Kidney (tissue), 14 donors: Measurements from ENCODE around the gene NDUFC1. TPM values are rescaled to one million over a fixed set of nuclear protein-coding genes. Genes with fewer than 3 reads are reported as not detected.

Source experiments
- DNase-seq, 5 donors: peaks; one replicate each; pipeline ENCODE4 v3.0.0-alpha.2; 2013 to 2020
- FAIRE-seq: peaks from 2 replicates; lab custom pipeline; 2012; peaks lifted over from hg19 to GRCh38; lab: Jason Lieb, UNC
- H3K27ac ChIP-seq, 2 donors: one replicate each; pipeline ENCODE4 v1.7.0; 2013; ENCODE audit warnings: low read depth in 2 of 2, low read length in 2 of 2, inconsistent platforms in 1 of 2
- H3K27me3 ChIP-seq: one replicate; pipeline ENCODE4 v1.7.1; 2013; ENCODE audit warnings: low read length, inconsistent platforms; ENCODE audit not compliant: control insufficient read depth, insufficient read depth
- H3K36me3 ChIP-seq, 3 donors: one replicate each; pipeline versions ENCODE4 v1.7.0 to v1.7.1; 2013; ENCODE audit warnings: low read length in 3 of 3, control low read depth in 1 of 3, inconsistent platforms in 1 of 3; ENCODE audit not compliant: insufficient read depth in 3 of 3, control insufficient read depth in 2 of 3
- H3K4me1 ChIP-seq, 3 donors: one replicate each; pipeline versions ENCODE4 v1.7.0 to v1.7.1; 2013; ENCODE audit warnings: low read length in 3 of 3, inconsistent platforms in 1 of 3, low read depth in 1 of 3; ENCODE audit not compliant: control insufficient read depth in 2 of 3, insufficient read depth in 2 of 3
- H3K4me3 ChIP-seq, 3 donors: one replicate each; pipeline versions ENCODE4 v1.7.0 to v1.8.1; 2013; ENCODE audit warnings: low read length in 3 of 3, control low read depth in 1 of 3, inconsistent platforms in 1 of 3
- H3K9ac ChIP-seq, 3 donors: one replicate each; pipeline versions ENCODE4 v1.7.0 to v1.7.1; 2013; ENCODE audit warnings: low read length in 3 of 3, control low read depth in 1 of 3, inconsistent platforms in 1 of 3
- H3K9me3 ChIP-seq, 3 donors: one replicate each; pipeline versions ENCODE4 v1.7.0 to v1.7.1; 2013; ENCODE audit warnings: low read length in 3 of 3, control low read depth in 1 of 3, inconsistent platforms in 1 of 3; ENCODE audit not compliant: control insufficient read depth in 2 of 3, insufficient read depth in 1 of 3
- intact Hi-C: fragments of 100-400 bp; cut with DNase I; formaldehyde crosslinking; loops from one replicate; pipeline ENCODE4 v1.11.1; 2022
- polyA plus RNA-seq: library from polyadenylated mRNA; stranded (reverse); fragments of 350-450 nt; fragmentation: Illumina TruSeq; extraction: RNeasy Lipid Tissue Mini Kit (QIAGEN cat#74804); gene quantifications from one replicate; pipeline ENCODE4 v1.2.3, GENCODE V29; 2014; ENCODE audit warnings: low read depth, low replicate concordance; ENCODE audit not compliant: insufficient read depth
- total RNA-seq: library from RNA; stranded (reverse); fragmentation: NEBNext Ultra II Directional; extraction: Animal tissue kit (Norgen Biotek cat#: 25700); gene quantifications from one replicate; pipeline ENCODE4 v1.2.1, GENCODE V29; 2021
- TF ChIP-seq, protein P1 (sequence below): IDR thresholded peaks from 3 replicates; pipeline ENCODE4 v1.5.1; 2012; ENCODE audit warnings: mild to moderate bottlenecking, moderate library complexity, borderline replicate concordance; ENCODE audit not compliant: insufficient read depth; ENCODE audit errors: extremely low read depth
- donor health status: control.
- donor health status: control.
- donor health status: control.
- donor health status: control.
- donor health status: control.
- donor health status: DM: yes; HTN: yes; CAD: no.
- donor health status: Normal renal cell carcinoma (clear cell type).

NDUFC1 gene
- total and polyA plus RNA-seq, 2 donors from 2014 or later: 75.9 to 378 TPM

GRCh38 chr4:139278912-139279759, 23.1 kb downstream of the NDUFC1 start:
- DNase-seq (peak in 4 of 5 donors; percentile 35 to 52 (median 44)), FAIRE-seq (no peak)
- H3K27ac ChIP-seq: no peak overlapping the region
- H3K4me3 ChIP-seq: peak overlapping the region; percentile 23 to 69 (median 60)
- peak overlapping the region in 1 of 3 donors; percentile 0 for H3K9ac ChIP-seq
- peaks cover 0 to 4% (median 0%) of the 10 kb centered on the region in 3 donors for H3K4me1 ChIP-seq
- no peaks in the 10 kb centered on the region for H3K9me3 ChIP-seq
- TF ChIP-seq, protein P1, sequence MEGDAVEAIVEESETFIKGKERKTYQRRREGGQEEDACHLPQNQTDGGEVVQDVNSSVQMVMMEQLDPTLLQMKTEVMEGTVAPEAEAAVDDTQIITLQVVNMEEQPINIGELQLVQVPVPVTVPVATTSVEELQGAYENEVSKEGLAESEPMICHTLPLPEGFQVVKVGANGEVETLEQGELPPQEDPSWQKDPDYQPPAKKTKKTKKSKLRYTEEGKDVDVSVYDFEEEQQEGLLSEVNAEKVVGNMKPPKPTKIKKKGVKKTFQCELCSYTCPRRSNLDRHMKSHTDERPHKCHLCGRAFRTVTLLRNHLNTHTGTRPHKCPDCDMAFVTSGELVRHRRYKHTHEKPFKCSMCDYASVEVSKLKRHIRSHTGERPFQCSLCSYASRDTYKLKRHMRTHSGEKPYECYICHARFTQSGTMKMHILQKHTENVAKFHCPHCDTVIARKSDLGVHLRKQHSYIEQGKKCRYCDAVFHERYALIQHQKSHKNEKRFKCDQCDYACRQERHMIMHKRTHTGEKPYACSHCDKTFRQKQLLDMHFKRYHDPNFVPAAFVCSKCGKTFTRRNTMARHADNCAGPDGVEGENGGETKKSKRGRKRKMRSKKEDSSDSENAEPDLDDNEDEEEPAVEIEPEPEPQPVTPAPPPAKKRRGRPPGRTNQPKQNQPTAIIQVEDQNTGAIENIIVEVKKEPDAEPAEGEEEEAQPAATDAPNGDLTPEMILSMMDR: no peak
- H3K36me3 ChIP-seq: no peaks in the 10 kb centered on the region
- intact Hi-C loops: no loop called here
- peaks cover 21% of the 10 kb centered on the region for H3K27me3 ChIP-seq

DNA sequence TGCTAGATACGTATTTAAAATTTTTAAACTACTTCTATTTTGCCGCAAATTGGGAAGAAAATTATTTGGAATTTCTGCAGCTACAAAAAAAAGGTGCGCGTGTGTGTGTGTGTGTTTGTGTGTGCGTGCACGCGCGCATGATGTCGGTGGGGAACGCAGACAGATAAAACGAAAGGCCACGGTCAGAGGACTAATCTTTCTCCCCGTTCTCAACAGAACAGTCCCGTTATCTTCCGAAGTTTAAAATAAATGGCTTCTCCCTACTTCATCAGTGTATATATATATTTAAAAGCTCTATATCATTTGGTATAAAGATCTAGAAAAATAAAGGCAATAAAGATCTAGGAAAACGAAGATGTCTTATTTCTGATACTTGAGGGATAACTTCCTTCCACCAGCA, 23.8 kb downstream of the NDUFC1 start:
- Histone ChIP-seq H3K4me1 (peaks cover 0 to 4% (median 0%) of the 10 kb centered on the region in 3 donors), H3K9ac (no peak overlapping the region), H3K4me3 (peak overlapping the region in 1 of 3 donors; percentile 69), H3K27ac (no peak overlapping the region), H3K27me3 (peaks cover 21% of the 10 kb centered on the region), H3K36me3 (no peaks in the 10 kb centered on the region), H3K9me3 (no peaks in the 10 kb centered on the region)
- peak in 1 of 5 donors; percentile 13 for DNase-seq
- TF ChIP-seq, protein P1: no peak
- intact Hi-C loops: no loop called here
- no peak for FAIRE-seq

GRCh38 chr4:139275281-139275735, 27.0 kb downstream of the NDUFC1 start:
- DNase-seq (no peak), FAIRE-seq (no peak)
- peaks cover 21% of the 10 kb centered on the region for H3K27me3 ChIP-seq
- H3K36me3 ChIP-seq: no peaks in the 10 kb centered on the region
- H3K9me3 ChIP-seq: no peaks in the 10 kb centered on the region
- H3K9ac ChIP-seq: no peak overlapping the region
- TF ChIP-seq, protein P1: no peak
- peaks cover 0 to 4% (median 0%) of the 10 kb centered on the region in 3 donors for H3K4me1 ChIP-seq
- no peak overlapping the region for H3K4me3 ChIP-seq
- intact Hi-C loops: no loop called here
- no peak overlapping the region for H3K27ac ChIP-seq
